HG03103 (cell line): Measurements from ENCODE around the gene NR2C2.

Experiments used
- ATAC-seq: cut with Tn5 transposase; IDR thresholded peaks from one replicate; pipeline ENCODE4 v1.9.1; 2021; ENCODE audit warnings: low read depth; ENCODE audit not compliant: unreplicated experiment

The NR2C2 gene

DNA sequence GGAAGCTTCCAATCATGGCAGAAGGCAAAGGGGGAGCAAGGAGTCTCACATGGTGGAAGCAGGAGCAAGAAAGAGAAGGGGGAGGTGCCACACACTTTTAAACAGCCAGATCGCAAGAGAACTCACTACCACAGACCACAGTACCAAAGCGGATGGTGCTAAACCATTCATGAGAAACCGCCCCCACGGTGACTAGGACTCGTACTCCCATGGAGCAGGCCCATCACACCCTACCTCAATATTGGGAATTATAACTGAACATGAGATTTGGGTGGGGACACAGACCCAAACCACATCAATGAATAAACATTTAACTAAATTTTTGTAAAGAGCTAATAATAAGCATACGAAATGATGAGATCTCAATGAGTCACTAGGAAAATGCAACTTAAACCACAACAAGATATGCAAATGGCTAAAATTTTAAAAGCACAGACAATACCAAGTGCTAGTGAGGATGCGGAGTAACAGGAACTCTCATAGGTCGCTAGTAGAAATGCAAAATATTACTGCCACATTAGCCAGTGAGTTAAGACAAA is 107.7 kb downstream of the NR2C2 start:
- no peak for ATAC-seq

- ATAC-seq, result no peak
These were observed 109.5 kb downstream of the NR2C2 start for GRCh38 chr3:15056676-15057404.

DNA sequence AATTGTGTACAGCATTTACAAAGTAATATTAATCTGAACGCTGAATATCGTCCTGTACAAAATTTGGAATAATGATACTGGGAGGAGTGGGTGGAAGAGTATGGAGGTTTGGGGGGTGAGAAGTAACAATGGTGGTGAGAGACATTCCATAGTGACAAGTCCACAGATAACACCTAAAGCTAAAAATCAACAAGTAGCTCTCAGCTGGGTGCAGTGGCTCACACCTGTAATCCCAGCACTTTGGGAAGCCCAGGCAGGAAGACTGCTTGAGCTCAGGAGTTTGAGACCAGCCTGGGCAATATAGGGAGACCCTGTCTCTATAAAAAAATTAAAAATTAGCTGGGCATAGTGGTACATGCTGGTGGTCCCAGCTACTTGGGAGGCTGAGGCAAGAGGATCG is 112.6 kb downstream of the NR2C2 start:
- no peak for ATAC-seq

DNA sequence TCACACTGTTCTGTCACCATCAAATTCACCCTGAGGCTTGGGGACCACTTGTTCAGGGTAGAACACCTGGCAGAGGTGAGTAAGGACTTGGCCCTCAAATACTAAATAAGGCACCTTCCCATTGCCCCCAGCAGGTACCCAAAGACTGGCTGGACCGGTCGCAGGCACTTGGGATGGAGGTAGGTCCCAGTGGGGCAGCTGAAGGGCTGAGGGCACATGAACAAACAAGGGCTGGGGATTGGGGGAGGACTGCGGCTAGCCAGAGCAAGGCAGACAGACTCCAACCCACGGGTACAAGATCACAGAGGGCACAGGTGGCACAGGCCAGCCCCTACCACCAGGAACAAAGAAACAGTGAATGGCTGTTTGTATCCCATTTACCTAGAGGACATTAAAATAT is 115.9 kb downstream of the NR2C2 start:
- ATAC-seq, result no peak

DNA sequence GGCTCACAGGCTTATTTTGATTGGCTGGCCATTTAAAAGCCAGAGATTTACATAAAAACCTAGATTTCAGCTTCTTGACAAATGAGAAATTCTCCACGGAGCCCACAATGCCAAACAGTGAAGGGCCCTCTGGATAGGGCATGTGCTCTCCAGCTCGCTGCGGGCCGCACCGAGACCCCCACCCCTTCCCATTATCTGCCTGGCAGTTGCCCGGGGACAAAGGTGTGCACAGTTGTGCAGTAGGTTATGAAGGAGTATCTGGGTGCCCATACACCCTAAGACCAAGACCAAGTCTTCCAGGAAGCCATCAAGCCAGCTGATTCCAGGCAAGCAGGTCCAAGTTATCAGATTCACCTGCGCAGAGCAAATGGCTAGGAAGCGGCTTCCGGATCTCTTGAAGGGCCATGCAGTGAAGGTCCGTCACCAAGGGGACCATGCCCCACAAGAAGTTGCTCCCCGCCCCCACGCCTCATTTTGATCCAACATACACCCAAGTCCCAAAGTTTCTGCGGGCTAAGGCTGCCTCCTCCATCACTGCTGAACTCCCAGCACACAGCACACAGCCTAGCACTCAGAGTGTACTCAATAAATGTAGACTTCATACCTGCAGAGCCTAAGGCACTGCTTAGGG is 116.4 kb downstream of the NR2C2 start:
- no peak for ATAC-seq

GRCh38 chr3:15064299-15064834 is 117.0 kb downstream of the NR2C2 start:
- ATAC-seq, result peak; percentile 14

DNA sequence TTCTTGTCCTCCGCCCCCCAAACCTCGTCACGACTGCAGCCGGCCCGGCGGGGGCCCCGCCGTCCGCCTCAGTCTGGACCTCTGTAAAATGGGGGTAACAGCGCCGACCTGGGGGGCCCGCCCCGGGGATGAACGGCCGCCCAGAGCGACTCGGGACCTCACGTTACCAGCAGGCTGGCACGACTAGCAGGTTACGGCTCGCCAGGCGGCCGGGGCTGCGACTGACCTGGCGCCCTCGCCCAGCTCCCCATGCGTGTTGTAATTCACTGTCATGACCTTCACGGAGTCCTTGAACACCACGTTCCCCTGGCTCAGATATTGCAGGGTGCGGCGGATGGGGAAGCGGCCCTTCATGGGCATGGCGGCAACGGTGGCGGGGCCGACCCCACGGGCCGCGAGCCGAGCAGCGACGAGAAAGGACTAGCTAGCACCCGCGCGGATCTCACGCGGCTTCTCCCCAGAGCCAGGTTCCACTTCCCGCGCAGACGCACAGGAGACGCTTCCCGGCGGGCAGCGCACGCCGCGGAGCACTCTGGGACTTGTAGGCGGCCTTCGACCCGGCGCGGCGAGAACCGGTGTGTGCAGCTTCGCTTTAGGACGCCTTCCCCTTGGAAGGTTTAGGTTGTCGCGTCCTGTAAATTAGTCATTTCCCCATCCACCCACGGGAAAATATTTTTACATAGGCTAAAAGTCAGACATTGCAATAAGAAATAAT is 117.6 kb downstream of the NR2C2 start, which contains the start of gene MRPS25:
Gene MRPS25, minus strand, starts transcription at position 481 of the 715 bp plus-strand sequence. Its CDS starts 121 bp downstream, at position 360.
- peak; percentile 95 for ATAC-seq

DNA sequence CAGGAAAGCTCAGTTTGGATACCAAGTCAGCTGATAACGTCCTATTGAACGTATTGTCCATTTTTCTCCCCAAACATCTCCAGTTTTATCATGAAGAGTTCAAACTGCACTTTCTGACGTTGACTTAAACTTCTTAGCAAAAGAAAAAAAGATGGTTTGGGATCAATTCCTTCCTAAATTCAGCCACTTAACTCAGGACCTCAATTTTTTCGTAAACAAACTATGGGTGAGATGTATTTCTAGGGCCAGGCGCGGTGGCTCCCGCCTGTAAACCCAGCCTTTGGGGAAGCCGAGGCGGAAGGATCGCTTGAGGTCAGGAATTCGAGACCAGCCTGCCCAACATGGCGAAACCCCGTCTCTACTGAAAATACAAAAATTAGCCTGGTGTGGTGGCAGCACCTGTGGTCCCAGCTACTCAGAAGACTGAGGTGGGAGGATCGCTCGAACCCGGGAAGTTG is 118.2 kb downstream of the NR2C2 start:
- no peak for ATAC-seq

DNA sequence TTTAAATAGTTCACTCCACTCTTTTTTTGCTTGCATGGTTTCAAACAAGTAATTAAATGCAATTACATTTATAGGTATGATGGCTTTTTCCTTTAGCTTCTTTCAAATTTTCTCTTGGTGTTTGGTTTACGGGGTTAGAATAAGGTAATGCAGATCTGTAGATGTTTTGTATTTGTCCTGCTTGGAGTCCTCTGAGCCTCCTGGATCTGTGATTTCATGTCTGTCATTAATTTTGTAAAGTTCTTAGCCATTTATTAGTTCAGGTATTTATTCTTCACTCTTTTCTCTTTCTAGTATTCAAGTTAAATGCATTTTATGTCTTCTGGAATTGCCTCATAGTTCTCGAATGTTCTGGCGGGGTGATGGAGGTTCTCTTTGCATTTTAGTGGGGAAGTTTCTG is 119.1 kb downstream of the NR2C2 start:
- no peak for ATAC-seq

- no peak for ATAC-seq
These were observed 122.1 kb downstream of the NR2C2 start for GRCh38 chr3:15069441-15069840.

GRCh38 chr3:15071699-15072098 is 124.3 kb downstream of the NR2C2 start:
- ATAC-seq, result no peak

GRCh38 chr3:15074500-15074899 is 127.1 kb downstream of the NR2C2 start:
- ATAC-seq, result no peak

GRCh38 chr3:15079091-15079490 is 131.7 kb downstream of the NR2C2 start:
- ATAC-seq, result no peak

GRCh38 chr3:15081960-15082664 is 134.7 kb downstream of the NR2C2 start:
- no peak for ATAC-seq

GRCh38 chr3:15083252-15083651 is 135.9 kb downstream of the NR2C2 start:
- ATAC-seq, result no peak

DNA sequence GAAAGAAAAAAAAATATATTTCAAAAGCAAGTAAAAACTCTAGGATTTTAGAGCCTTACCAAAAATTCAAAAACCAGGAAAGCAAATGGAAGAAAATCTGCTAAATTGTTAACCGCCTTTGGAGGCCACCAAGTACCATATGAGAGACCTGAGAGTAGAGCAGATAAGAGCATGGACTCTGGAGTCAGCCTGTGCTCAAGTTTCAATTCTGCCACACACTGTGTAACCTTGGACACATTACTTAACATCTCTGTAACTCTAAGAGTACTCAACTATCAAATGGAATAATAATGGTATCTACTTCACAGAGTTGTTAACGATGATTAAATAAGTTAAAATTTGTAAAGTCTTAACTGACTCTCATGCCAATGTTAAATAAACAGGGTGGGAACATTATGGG is 138.9 kb downstream of the NR2C2 start:
- ATAC-seq, result no peak

- no peak for ATAC-seq
These were observed 139.3 kb downstream of the NR2C2 start for GRCh38 chr3:15086699-15087098.

DNA sequence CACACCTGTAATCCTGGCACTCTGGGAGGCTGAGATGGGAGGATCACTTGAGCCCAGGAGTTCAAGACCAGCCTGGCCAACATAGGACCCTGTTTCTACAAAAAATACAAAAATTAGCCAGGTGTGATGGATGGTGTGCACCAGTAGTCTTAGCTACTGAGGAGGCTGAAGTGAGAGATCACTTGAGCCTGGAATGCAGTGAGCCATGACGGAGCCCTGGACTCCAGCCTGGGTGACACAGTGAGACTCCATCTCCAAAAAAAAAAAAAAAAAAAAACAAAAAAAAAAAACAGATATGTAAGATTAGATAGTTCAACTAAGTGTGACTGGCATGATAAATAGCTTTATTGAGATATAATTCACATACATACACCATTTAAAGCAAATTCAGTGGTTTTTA is 141.8 kb downstream of the NR2C2 start:
- ATAC-seq, result no peak

DNA sequence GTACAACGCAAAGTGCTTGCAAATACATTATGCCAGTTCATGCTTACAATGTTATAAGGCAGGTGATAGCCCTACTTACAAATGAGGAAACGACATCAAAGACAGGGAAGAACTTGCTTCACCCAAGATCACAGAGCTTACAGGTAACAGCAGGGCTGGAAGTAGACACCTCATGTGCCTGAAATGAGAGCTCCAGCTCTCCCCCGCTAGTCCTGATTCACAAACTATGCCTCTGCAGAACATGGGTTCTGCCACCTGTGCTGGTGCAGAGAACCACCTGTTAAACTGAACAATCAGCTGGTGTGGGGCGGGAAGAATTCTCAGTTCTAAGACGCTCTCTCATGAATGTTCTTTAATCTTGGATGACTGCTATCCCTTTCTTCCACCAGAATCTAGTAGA is 144.2 kb downstream of the NR2C2 start:
- ATAC-seq, result no peak

DNA sequence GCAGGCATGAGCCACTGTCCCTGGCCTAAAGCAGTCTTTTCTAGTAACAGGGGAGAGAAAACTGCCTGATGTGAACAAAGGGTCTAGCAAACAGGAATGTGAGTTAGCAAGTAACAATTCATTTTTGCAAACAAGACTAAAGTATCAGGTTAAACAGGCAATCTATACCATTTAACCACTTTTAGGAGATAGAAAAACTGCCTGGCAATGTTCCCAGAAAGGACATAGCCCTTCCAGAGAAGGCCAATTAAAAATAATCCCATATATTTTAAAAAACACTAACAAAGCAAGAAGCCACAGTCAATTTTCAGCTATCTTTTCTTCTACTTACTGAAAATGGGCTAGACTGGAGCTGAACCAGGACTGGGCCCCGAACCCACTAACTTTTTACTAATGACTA is 145.3 kb downstream of the NR2C2 start:
- ATAC-seq, result no peak
